ENCODE measurements around the gene GDPD4. TPM values are rescaled to one million over a fixed set of nuclear protein-coding genes. Genes with fewer than 3 reads are reported as not detected.

Gene GDPD4
- total and polyA plus RNA-seq, 7 donors = not detected

GRCh38 chr11:77259641-77260040 is 41.8 kb downstream of the GDPD4 start:
- Histone ChIP-seq H3K27me3 (ENCODE audit: insufficient read depth in 3 of 3, low read length in 2 of 3) (peaks cover 0 to 4% (median 0%) of the 10 kb centered on the region in 3 donors), H3K4me1 (no peaks in the 10 kb centered on the region), H3K9me3 (peaks cover 13% of the 10 kb centered on the region), H3K4me3 (no peak overlapping the region), H3K36me3 (ENCODE audit: insufficient read depth in 1 of 2, low read depth in 1 of 2) (no peaks in the 10 kb centered on the region), H3K27ac (no peak overlapping the region)
- WGBS, 3 donors = 77 to 84% (median 78%) methylated on average over 2 of the region's 2 CpGs
- DNase-seq (no peak), ATAC-seq (no peak)
- intact Hi-C loops (cut with DNase I) = no loop called here
- no peak for TF ChIP-seq CTCF (IDR thresholded peaks at IDR 0.05)

- ATAC-seq = no peak
- no peak for TF ChIP-seq CTCF (IDR thresholded peaks at IDR 0.05)
These were observed 47.8 kb downstream of the GDPD4 start for GRCh38 chr11:77253690-77254089.

GRCh38 chr11:77252555-77253270 is 48.8 kb downstream of the GDPD4 start:
- no peaks in the 10 kb centered on the region for H3K36me3 ChIP-seq (ENCODE audit: insufficient read depth in 1 of 2, low read depth in 1 of 2)
- intact Hi-C loops (cut with DNase I) = no loop called here
- peaks cover 0 to 3% (median 0%) of the 10 kb centered on the region in 3 donors for H3K27me3 ChIP-seq (ENCODE audit: insufficient read depth in 3 of 3, low read length in 2 of 3)
- H3K4me3 ChIP-seq = no peak overlapping the region
- ATAC-seq (no peak), DNase-seq (no peak)
- H3K9me3 ChIP-seq = peaks cover 6% of the 10 kb centered on the region
- no peaks in the 10 kb centered on the region for H3K4me1 ChIP-seq
- no peak for TF ChIP-seq CTCF (IDR thresholded peaks at IDR 0.05)
- WGBS, 3 donors = 86 to 92% (median 90%) methylated on average over 3 of the region's 3 CpGs
- no peak overlapping the region for H3K27ac ChIP-seq

More at GRCh38 chr11:77253690-77254089, 47.8 kb downstream of the GDPD4 start:
- Histone ChIP-seq H3K4me3 (no peak overlapping the region), H3K27ac (no peak overlapping the region), H3K4me1 (no peaks in the 10 kb centered on the region), H3K9me3 (peaks cover 6% of the 10 kb centered on the region), H3K36me3 (ENCODE audit: insufficient read depth in 1 of 2, low read depth in 1 of 2) (no peaks in the 10 kb centered on the region), H3K27me3 (ENCODE audit: insufficient read depth in 3 of 3, low read length in 2 of 3) (peaks cover 0 to 4% (median 0%) of the 10 kb centered on the region in 3 donors)
- intact Hi-C loops (cut with DNase I) = no loop called here
- DNase-seq = no peak
- WGBS, 3 donors = 86 to 100% (median 89%) methylated on average over 1 of the region's 1 CpG

- H3K27me3 ChIP-seq (ENCODE audit: insufficient read depth in 3 of 3, low read length in 2 of 3) = no peaks in the 10 kb centered on the region
- TF ChIP-seq CTCF (IDR thresholded peaks at IDR 0.05) = no peak
- ATAC-seq = no peak
- DNase-seq = no peak
- intact Hi-C loops (cut with DNase I) = no loop called here
- 88 to 98% (median 96%) methylated on average over 1 of the region's 1 CpG for WGBS, 3 donors
- H3K27ac ChIP-seq = no peak overlapping the region
- H3K36me3 ChIP-seq (ENCODE audit: insufficient read depth in 1 of 2, low read depth in 1 of 2) = no peaks in the 10 kb centered on the region
- no peak overlapping the region for H3K4me3 ChIP-seq
- peaks cover 6% of the 10 kb centered on the region for H3K9me3 ChIP-seq
- H3K4me1 ChIP-seq = no peaks in the 10 kb centered on the region
These were observed 50.4 kb downstream of the GDPD4 start for GRCh38 chr11:77250881-77251640.

All from psoas muscle (tissue), 8 donors.